ENCODE results near the gene TIMP4.

TIMP4 gene

GRCh38 chr3:12158387-12159226 lies at the start of gene TIMP4:
Gene TIMP4, minus strand, starts transcription at chr3:12158912. Its CDS starts 72 bp downstream, at chr3:12158840.
- no peak for DNase-seq

GRCh38 chr3:12205171-12205570 lies 46.5 kb upstream of the TIMP4 start:
- DNase-seq, result no peak

DNA sequence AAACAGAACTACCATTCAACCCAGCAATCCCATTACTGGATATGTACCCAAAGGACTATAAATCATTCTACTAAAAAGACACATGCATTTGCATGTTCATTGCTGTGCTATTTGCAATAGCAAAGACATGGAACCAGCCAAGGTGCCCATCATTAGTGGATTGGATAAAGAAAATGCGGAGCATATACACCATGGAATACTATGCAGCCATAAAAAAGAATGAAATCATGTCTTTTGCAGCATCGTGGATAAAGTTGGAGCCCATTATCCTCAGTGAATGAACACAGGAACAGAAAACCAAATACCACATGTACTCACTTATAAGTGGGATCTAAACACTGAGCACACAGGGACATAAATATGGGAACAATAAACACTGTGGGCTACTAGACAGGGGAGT lies 43.1 kb upstream of the TIMP4 start:
- DNase-seq, result no peak

GRCh38 chr3:12198301-12198700 lies 39.6 kb upstream of the TIMP4 start:
- DNase-seq, result no peak

DNA sequence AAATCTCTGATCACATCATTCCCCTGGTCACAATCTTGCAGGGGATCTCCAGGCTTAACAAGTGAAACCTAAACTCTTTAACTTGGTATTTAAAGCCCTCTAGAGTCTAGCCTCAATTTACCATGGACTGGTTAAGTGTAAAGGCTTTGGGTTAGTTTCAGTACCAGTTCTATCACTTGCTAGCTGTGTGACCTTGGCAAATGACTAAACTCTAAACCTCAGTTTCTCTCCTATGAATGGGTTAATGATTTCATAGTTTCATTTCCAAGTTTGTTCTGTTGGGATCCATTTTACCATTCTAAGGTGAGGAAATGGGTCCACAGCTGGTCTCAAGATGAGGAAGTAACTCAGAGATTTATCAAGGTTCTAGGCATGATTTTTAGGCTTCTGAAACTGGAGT lies 38.8 kb upstream of the TIMP4 start:
- no peak for DNase-seq

GRCh38 chr3:12196684-12197083 lies 38.0 kb upstream of the TIMP4 start:
- no peak for DNase-seq

DNA sequence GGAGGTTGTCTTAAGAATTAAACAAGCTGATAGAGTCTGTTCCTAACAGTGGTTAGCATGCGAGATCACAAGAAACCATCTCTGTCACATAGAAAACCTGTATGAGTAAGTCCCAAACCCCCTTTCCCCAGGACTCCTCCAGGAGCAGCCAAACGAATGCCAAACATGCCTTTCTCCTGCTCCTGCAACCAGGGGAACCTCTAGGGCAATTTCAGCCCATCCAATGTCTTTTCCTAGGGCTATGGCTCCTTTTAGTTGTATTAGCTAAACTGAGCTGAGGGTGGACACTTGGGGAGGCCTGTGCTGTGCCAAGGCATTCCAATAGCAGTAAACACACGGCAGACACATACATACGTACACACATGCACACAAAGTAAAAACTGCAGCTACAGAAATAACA lies 36.5 kb upstream of the TIMP4 start:
- no peak for DNase-seq

GRCh38 chr3:12194669-12195161 lies 36.0 kb upstream of the TIMP4 start:
- no peak for DNase-seq

GRCh38 chr3:12194209-12194608 lies 35.5 kb upstream of the TIMP4 start:
- DNase-seq, result no peak

- DNase-seq, result no peak
Observed at GRCh38 chr3:12193485-12194165, 34.9 kb upstream of the TIMP4 start.

- no peak for DNase-seq
Observed at GRCh38 chr3:12192655-12193484, 34.2 kb upstream of the TIMP4 start.

DNA sequence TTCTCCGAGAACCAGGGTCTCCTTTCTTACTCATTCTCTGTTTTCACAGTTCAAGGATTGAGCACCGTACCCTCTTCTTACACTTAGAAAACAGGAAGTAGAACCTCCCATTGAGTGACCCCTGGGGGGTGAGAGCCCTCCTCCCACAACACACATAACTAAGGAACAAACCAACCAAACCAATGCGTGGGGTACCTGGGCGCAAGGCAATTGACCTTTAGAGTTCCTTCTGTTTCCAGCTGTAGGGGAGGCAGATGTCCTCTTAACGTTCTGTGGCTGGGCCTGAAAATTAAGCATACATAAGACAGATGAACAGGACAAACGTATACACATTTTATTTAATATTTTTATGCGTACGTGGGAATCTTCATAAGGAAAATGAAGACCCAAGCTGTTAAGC lies 33.5 kb upstream of the TIMP4 start:
- no peak for DNase-seq

DNA sequence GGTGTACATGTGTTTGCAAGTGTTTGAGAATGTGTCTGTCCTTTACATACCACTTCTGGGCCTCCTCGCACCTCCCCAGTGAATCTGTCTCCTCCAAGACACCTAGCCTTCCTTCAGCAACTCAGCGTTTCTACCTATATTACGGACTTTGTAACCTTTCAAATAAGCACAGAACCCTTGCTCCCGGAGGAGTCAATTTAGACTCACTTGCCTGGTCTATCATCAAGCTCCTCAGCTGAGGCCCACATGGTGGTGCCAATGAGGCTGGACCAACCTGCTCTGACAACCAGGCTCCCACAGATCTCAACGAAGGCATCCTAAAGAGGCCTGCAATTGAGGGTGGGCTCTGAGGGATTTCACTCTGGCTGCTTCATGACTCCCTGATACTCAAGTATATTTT lies 32.8 kb upstream of the TIMP4 start:
- DNase-seq, result no peak

- DNase-seq, result no peak
Observed at GRCh38 chr3:12190832-12191231, 32.1 kb upstream of the TIMP4 start.

GRCh38 chr3:12190221-12190807 lies 31.6 kb upstream of the TIMP4 start:
- no peak for DNase-seq

GRCh38 chr3:12188681-12189287 lies 30.1 kb upstream of the TIMP4 start:
- DNase-seq, result no peak

DNA sequence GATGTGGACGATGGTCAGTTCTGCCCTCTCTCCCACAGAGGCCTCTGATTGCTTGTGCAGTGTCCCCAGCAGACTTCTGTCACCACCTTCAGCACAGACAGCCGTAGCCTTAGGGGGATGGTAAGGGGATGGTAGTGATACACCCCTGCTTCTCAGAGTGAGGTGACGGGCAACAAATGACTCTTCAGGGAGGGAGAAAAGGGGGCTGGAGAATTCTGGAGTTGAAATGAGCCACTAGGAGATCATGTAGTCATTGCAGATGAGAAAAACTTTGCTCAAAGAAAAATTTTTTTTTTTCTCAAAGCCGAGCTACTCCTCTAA lies 29.6 kb upstream of the TIMP4 start:
- no peak for DNase-seq

DNA sequence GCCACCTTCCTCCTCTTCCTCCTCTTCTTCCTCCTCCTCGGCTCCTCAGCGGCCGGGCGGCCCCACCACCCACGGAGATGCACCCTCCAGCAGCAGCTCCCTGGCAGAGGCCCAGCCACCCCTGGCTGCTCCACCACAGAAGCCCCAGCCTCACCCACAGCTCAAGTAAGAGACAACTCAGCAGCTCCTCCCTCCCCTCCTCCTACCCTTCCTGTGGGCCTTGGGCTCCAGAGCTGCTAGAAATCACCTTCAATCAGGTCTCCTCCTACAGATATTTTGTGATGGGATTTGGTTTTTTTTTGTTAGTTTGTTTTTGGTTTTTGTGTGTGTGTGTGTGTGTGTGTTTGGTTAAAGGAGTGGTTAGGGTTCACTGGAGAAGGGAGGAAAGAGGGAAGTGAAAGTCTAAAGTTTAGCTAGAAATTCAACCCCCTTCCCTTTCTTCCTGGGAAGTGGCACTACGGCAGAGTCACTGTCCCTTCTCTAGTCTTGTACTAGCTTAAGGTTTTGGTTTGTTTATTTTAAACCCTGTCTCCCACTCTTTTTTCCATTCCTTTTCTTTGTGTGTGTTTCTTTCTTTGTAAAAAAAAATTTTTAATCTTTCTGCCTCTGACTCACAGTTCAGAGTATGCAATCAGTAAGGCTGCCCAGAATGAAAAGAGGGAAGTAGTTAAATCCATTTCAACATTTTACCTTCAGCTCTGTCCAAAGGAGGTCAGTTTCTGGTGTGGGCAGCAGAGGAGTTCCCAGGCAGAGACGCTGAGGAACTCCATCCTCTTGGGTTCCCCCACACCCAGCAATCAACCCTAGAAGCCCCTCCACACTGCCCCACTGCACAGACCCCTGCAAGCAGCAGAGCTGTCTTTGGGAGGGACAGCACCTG lies 29.0 kb upstream of the TIMP4 start:
- no peak for DNase-seq

DNA sequence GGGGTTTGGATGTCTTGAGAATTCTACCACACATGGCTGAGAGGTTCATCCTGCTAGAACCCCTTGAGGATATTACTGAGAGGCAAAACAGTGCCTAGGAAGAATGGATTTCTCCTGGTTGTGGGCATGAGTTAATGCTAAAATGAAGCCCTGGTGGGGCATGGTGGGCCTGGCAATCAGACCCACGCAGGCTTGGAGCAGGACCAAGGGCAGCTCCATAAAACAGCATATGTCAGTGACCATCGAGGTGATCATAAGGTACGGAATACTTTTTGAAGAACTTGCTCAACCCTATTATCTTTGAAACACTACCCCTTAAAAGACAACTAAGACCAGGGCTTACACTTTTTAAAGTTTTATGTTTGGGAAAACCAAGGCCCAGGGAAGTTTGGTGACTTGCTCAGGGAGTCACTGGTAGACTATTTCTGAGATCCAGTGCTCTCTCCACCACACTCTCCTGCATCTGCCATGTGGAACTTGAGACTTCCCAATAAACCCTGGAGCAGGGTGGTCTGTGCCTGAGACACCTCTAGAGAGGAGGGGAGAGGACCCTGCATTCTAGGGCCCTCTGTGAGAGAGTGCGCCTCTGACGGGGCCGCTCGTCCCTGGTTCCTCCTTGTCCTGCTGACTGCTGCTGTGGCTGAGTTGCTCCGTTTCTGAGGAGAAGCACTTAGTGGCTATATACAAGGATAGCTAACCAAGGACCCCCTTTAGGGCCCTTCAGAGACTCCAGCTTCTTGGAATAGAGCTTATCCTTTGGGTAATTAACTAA lies 28.0 kb upstream of the TIMP4 start:
- DNase-seq, result no peak

- no peak for DNase-seq
Observed at GRCh38 chr3:12186046-12186445, 27.3 kb upstream of the TIMP4 start.

DNA sequence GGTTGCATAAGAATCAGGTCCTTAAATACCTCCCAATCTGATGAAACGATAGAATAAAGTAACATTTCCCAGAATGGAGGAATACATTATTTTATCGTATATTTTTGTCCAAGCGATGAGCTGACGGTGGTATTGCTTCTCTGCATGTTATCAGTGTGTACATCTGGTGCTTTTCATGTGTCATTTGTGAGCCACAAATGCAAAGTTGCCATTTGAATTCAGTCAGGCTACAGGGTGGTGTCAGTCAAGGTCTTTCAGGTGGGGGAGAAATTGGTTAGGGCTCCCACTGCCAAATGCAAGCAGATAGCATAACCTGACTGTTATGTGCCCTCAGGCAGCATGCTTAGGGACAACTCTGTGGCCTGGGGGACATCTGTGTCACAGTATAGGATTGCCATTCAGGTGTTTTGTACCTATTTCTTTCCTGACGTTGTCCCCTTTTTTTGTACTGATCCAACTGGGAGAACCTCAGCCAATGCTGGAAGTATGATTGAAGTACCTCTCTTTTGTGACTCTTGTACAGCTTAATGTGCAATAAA lies 26.5 kb upstream of the TIMP4 start:
- no peak for DNase-seq

Measured in NCI-H1436 (cell line).